Measurements from ENCODE around the gene NOS1AP. TPM values are rescaled to one million over a fixed set of nuclear protein-coding genes. Genes with fewer than 3 reads are reported as not detected.
"Not testable (repeated sequence)": the region's sequence is repeated elsewhere in the genome, so short reads cannot be mapped to it uniquely, and the experiment has no call there.

NOS1AP gene
- total RNA-seq, 1 donor from 2014 or later = 2.0 TPM

DNA sequence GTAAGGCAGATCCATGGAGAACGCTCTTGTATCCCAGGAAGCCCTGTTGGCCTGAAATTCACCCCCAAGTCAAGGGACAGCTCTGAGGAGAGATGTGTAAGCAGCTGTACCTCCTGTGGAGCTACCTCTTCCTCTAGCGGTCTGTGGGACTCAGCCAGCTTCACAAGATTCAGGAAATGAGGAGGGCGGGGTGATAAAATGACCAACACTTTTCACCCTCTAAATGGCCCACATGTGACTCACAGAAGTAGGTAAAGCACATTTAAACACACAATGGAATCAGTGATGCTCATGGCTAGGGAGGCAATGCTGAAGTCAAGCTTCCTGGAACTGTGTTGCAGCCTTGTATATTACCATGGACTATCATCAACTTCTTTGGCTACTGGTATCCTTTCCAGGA lies 342.5 kb downstream of the NOS1AP start, which contains the start of gene SH2D1B:
Gene SH2D1B, minus strand, starts transcription at position 135 of the 400 bp plus-strand sequence. Its CDS starts 120 bp downstream, at position 15.
- intact Hi-C loops (cut with DNase I) = no loop called here
- no peaks in the 10 kb centered on the region for H3K9me3 ChIP-seq
- no peaks in the 10 kb centered on the region for H3K4me1 ChIP-seq
- no peak within 1 kb of the TSS for H3K27ac ChIP-seq
- no peak within 1 kb of the TSS for H3K4me3 ChIP-seq
- H3K36me3 ChIP-seq = no peaks in the 10 kb centered on the region
- DNase-seq (ENCODE audit: extremely low spot score in 2 of 2) = no peak
- no peak for TF ChIP-seq POLR2AphosphoS5 (IDR thresholded peaks at IDR 0.05; ENCODE audit: insufficient read depth in 1 of 2, low read depth in 1 of 2)
- H3K27me3 ChIP-seq = no peaks in the 10 kb centered on the region

DNA sequence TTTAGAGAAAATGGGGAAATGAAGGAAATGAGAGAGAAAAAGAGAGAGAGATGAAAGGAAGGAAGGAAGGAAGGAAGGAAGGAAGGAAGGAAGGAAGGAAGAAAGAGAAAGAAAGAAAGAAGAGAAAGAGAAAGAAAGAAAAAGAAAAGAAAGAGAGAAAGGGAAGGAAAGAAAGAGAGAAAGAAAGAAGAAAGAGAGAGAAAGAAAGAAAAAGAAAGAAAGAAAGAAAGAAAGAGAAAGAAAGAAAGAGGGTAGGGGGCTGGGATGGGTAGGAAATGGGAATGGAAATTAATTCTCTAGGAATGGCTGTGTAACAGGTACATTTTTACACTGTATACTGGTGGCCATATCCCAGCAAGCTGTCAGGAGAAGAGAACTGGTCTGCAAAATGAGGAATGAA lies 346.7 kb downstream of the NOS1AP start:
- H3K9me3 ChIP-seq = no peaks in the 10 kb centered on the region
- H3K4me3 ChIP-seq = no peak overlapping the region
- no peaks in the 10 kb centered on the region for H3K27me3 ChIP-seq
- intact Hi-C loops (cut with DNase I) = no loop called here
- TF ChIP-seq POLR2AphosphoS5 (IDR thresholded peaks at IDR 0.05; ENCODE audit: insufficient read depth in 1 of 2, low read depth in 1 of 2) (no peak), POLR2A (IDR thresholded peaks at IDR 0.05) (no peak)
- TF ChIP-seq, protein P1, sequence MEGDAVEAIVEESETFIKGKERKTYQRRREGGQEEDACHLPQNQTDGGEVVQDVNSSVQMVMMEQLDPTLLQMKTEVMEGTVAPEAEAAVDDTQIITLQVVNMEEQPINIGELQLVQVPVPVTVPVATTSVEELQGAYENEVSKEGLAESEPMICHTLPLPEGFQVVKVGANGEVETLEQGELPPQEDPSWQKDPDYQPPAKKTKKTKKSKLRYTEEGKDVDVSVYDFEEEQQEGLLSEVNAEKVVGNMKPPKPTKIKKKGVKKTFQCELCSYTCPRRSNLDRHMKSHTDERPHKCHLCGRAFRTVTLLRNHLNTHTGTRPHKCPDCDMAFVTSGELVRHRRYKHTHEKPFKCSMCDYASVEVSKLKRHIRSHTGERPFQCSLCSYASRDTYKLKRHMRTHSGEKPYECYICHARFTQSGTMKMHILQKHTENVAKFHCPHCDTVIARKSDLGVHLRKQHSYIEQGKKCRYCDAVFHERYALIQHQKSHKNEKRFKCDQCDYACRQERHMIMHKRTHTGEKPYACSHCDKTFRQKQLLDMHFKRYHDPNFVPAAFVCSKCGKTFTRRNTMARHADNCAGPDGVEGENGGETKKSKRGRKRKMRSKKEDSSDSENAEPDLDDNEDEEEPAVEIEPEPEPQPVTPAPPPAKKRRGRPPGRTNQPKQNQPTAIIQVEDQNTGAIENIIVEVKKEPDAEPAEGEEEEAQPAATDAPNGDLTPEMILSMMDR (IDR thresholded peaks at IDR 0.05) = no peak
- H3K27ac ChIP-seq = no peak overlapping the region
- H3K36me3 ChIP-seq = no peaks in the 10 kb centered on the region
- H3K4me1 ChIP-seq = no peaks in the 10 kb centered on the region
- DNase-seq (ENCODE audit: extremely low spot score in 2 of 2) = no peak

DNA sequence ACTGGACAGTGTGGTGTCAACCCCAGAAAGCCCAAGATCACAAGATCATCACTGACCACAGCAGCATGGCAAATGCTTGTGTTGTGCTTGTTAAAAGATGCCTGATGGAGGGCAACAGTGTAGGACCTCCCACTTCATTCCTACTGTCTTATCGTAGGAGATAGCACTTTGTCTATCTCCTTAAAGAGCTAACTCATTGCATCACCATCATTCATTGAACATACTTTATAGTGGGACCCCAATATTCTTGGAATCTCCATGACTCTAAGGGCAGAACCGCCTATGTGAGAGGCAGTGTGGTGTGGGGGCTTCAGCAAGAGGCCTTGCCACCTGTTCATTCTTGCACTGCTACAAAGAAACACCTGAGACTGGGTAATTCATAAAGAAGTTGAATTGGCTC lies 347.4 kb downstream of the NOS1AP start:
- Histone ChIP-seq H3K4me1 (no peaks in the 10 kb centered on the region), H3K27ac (no peak overlapping the region), H3K27me3 (no peaks in the 10 kb centered on the region), H3K9me3 (no peaks in the 10 kb centered on the region), H3K4me3 (no peak overlapping the region), H3K36me3 (no peaks in the 10 kb centered on the region)
- no peak for DNase-seq (ENCODE audit: extremely low spot score in 2 of 2)
- intact Hi-C loops (cut with DNase I) = no loop called here
- TF ChIP-seq, protein P1 (IDR thresholded peaks at IDR 0.05) = no peak
- TF ChIP-seq POLR2A (IDR thresholded peaks at IDR 0.05) (no peak), POLR2AphosphoS5 (IDR thresholded peaks at IDR 0.05; ENCODE audit: insufficient read depth in 1 of 2, low read depth in 1 of 2) (no peak)

DNA sequence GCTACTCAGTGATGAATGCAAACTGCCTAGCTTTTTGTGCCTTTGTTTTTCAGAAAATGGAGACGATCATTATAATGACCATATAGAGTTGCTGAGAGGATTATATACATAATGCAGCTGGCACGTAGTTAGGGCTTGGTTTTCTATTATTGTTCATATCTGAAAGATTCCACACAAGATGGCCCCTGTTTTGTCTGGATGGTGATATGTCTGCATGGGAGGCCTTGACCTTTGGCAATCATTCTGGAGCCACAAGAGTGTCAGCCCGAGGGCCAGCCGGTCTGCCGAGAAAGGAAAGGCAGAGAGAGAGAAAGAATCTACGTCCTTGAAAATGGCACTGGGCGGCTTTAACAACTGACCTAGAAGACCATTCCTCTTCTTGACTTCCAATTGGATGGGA lies 348.2 kb downstream of the NOS1AP start:
- no peaks in the 10 kb centered on the region for H3K27me3 ChIP-seq
- no peak overlapping the region for H3K27ac ChIP-seq
- TF ChIP-seq POLR2A (IDR thresholded peaks at IDR 0.05) = no peak
- TF ChIP-seq POLR2AphosphoS5 (IDR thresholded peaks at IDR 0.05; ENCODE audit: insufficient read depth in 1 of 2, low read depth in 1 of 2) = no peak
- TF ChIP-seq, protein P1 (IDR thresholded peaks at IDR 0.05) = no peak
- no peak for DNase-seq (ENCODE audit: extremely low spot score in 2 of 2)
- intact Hi-C loops (cut with DNase I) = no loop called here
- no peaks in the 10 kb centered on the region for H3K4me1 ChIP-seq
- H3K36me3 ChIP-seq = no peaks in the 10 kb centered on the region
- H3K9me3 ChIP-seq = no peaks in the 10 kb centered on the region
- H3K4me3 ChIP-seq = no peak overlapping the region

DNA sequence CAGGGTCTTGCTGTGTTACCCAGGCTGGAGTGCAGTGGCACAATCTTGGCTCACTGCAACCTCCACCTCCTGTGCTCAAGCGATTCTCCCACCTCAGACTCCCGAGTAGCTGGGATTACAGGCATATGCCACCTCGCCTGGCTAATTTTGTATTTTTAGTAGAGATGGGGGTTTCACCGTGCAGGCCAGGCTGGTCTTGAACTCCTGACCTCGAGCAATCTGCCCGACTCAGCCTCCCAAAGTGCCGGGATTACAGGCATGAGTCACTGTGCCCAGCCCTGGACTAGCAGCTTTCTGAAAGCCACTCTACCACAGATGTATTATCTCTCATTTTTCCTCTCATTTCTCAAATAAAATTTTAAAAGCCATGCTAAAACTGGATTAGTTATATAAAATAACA lies 349.1 kb downstream of the NOS1AP start:
- H3K27ac ChIP-seq; intact Hi-C loops (cut with DNase I): not testable (repeated sequence)

DNA sequence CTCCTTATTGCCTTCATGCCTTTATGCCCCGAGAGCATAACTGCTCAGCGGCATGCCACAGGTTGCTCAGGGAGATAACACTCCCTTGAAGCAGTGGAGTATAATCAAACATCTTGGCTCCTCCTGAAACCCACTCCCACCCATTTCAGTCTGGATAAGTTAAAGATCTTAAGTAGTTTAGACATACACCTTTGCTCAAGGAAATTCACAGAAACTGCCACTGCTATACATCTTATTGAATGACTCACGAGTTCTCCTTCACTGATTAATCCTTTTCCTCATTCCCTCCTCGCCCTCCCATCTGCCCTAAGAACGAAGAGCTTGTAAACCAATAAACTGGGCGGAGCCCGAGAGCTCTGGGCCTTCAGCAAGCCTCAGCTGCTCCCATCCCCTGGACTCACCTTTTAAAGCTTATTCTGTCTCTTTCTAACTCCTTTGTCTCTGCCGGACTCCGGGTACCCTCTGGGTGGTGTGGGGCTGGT lies 350.0 kb downstream of the NOS1AP start:
- peak in 1 of 2 donors; percentile 12 for TF ChIP-seq POLR2AphosphoS5 (IDR thresholded peaks at IDR 0.05; ENCODE audit: insufficient read depth in 1 of 2, low read depth in 1 of 2)
- H3K27ac ChIP-seq; H3K4me3 ChIP-seq; H3K27me3 ChIP-seq; H3K4me1 ChIP-seq; H3K36me3 ChIP-seq; intact Hi-C loops (cut with DNase I); H3K9me3 ChIP-seq; DNase-seq (ENCODE audit: extremely low spot score in 2 of 2): not testable (repeated sequence)

More for the DNA sequence above, 349.1 kb downstream of the NOS1AP start:
- not testable (repeated sequence) for DNase-seq (ENCODE audit: extremely low spot score in 2 of 2); H3K27me3 ChIP-seq; H3K36me3 ChIP-seq; H3K4me3 ChIP-seq; H3K9me3 ChIP-seq; H3K4me1 ChIP-seq

MicroRNA genes within 50 kb of the gene (microRNA counts, 767-probe panel; counts per million panel counts)
- microRNA hsa-miR-556-3p = 238 to 261 counts per million in 2 donors
- 238 to 261 counts per million in 2 donors for microRNA hsa-miR-556-5p

Small RNAs within 50 kb of the gene (microRNA-seq; reads per million reads assigned to microRNA genes)
- gene MIR4654 (ENCODE audit: borderline number of aligned reads, borderline replicate concordance) (not detected), gene MIR556 (ENCODE audit: borderline number of aligned reads, borderline replicate concordance) (not detected)

Small RNAs within 50 kb of the gene (small RNA-seq; reads per million reads assigned to genes)
- gene MIR4654 (not detected), gene MIR556 (not detected), gene RNA5SP61 (not detected)

Other genes starting within 250 kb of the NOS1AP start
- 12.8 TPM for gene OLFML2B, start 45.8 kb upstream of the NOS1AP start, total RNA-seq

Measured in vagina (tissue), 2 donors.